BLaER1 (cell line): ENCODE results near the gene AP2M1.

Experiments used
- H3K27ac ChIP-seq: shearing (Covaris generic); formaldehyde crosslinking; 2 replicates; pipeline ENCODE4 v1.8.1; 2022
- H3K27me3 ChIP-seq: shearing (Covaris generic); formaldehyde crosslinking; 2 replicates; pipeline ENCODE4 v1.8.1; 2022
- H3K36me3 ChIP-seq: shearing (Covaris generic); formaldehyde crosslinking; 2 replicates; pipeline ENCODE4 v1.8.1; 2022
- H3K4me1 ChIP-seq: shearing (Covaris generic); formaldehyde crosslinking; 2 replicates; pipeline ENCODE4 v1.8.1; 2022
- H3K4me2 ChIP-seq: shearing (Covaris generic); formaldehyde crosslinking; 2 replicates; pipeline ENCODE4 v1.8.1; 2022
- H3K4me3 ChIP-seq: shearing (Covaris generic); formaldehyde crosslinking; 2 replicates; pipeline ENCODE4 v1.8.1; 2022
- H3K9ac ChIP-seq: shearing (Covaris generic); formaldehyde crosslinking; 2 replicates; pipeline ENCODE4 v1.8.1; 2022
- H3K9me3 ChIP-seq: shearing (Covaris generic); formaldehyde crosslinking; 2 replicates; pipeline ENCODE4 v1.8.1; 2022
- H4K20me1 ChIP-seq: shearing (Covaris generic); formaldehyde crosslinking; 2 replicates; pipeline ENCODE4 v1.8.1; 2022
- Cebpa-rat ChIP-seq: shearing (Covaris generic); IDR thresholded peaks from 2 replicates; pipeline ENCODE4 v1.8.1; 2022

AP2M1 gene

DNA sequence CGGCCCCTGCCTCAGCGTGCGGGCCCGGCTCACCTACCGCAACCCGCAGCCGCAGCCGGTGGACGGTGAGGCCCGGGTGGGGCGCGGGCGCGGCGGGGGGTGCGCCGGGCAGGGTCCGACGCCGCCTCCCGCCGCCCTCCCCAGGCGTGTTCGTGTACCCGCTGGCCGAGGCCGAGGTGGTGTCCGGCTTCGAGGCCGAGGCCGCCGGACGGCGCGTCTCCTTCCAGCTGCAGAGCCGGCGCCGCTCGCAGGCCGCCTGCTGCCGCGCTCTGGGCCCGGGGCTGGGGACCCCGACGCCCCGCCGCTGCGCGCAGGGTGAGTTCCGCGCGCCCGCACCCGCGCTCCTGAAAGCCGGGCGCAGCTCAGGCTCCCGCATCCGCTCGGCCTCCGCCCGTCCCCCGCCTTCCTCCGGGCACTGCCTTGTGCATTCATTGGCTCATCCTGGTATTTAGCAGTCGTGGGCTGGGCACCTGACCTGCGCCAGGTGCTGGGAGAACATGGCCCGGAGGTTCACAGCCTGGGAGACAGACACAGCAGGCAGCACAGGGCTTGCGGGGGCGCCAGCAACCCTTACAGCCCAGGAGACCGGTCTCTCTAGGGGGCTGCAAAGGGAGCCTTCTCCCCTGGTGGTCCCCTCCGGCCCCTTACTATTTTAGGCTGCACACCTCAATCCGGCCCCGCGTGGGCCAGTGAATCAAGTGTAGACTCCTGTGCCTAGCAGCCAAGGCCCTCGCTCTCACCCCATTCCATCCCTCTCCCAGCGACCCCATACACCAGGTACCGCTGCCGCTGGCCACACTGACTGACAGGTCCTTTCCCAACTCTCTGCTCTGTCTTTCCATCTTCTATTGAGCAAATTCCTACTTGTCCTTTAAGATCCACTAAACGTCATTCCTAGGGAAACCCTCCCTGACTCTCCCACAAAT lies 56.2 kb downstream of the AP2M1 start:
- no peak for TF ChIP-seq Cebpa-rat
- Histone ChIP-seq H3K27ac (no peak overlapping the region), H3K4me2 (peak overlapping the region; percentile 100), H3K36me3 (no peaks in the 10 kb centered on the region), H3K9ac (peak overlapping the region; percentile 63; the same call in 1 of the 2 replicates), H3K9me3 (no peaks in the 10 kb centered on the region), H4K20me1 (peaks cover 34% of the 10 kb centered on the region), H3K27me3 (peaks cover 52% of the 10 kb centered on the region), H3K4me1 (peaks cover 66% of the 10 kb centered on the region), H3K4me3 (peak overlapping the region; percentile 80)

DNA sequence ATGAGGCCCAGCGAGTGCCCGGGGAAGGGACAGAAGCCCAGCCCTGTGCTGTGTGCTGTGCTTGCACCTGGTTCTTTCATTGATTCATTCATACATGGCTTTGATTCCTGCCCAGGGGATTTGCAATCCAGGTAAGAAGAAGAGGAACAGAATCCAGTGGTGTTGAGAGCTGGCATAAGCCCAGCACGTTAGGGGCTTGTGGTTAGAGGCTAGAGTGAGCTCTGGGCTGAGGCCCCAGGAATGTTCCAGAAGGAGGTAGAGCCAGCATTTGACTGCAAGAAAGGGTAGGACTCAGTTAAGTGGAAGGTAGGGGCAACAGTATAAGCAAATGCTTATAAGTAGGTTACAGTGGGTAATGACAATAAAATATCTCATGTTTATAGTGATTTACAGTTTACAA lies 57.0 kb downstream of the AP2M1 start:
- no peak for TF ChIP-seq Cebpa-rat
- peaks cover 34% of the 10 kb centered on the region for H4K20me1 ChIP-seq

DNA sequence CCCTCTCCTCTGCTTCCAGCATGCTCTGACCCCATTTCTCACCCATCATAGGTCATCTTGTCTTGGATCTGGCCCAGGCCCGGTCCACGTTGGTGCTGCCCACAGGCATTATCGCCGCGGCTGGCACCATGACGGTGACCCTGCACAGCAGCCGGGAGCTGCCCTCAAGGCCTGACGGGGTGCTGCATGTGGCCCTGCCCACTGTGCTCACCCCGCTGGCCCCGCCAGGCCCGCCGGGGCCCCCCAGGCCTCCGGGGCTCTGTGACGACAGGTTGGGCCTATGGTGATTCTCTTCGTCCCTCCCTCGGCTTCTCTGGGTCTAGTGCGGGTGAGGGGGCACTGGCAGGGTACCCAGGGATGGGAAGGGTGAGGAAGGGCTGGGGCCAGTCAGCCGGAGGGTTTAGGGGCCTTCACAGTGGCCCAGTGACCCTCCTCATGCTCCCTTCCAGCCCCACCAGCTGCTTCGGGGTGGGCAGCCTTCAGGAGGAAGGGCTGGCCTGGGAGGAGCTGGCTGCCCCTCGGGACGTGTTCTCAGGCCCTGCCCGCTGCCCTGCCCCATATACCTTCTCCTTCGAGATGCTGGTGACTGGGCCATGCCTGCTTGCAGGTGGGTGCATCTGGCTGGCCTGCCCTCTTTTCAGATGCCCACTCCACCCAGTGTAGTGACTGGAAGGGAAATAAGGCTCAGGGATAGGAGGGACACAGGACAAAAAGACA lies 58.6 kb downstream of the AP2M1 start:
- Histone ChIP-seq H3K4me1 (peaks cover 90% of the 10 kb centered on the region), H3K4me2 (peak overlapping the region; percentile 97), H3K27me3 (peaks cover 45% of the 10 kb centered on the region), H3K9ac (0 out of 2 replicates have a peak overlapping the region, but pooled peaks have one; percentile 17), H3K4me3 (no peak overlapping the region), H3K36me3 (no peaks in the 10 kb centered on the region), H4K20me1 (peaks cover 28% of the 10 kb centered on the region), H3K9me3 (no peaks in the 10 kb centered on the region), H3K27ac (peak overlapping the region; percentile 90; the same call in 1 of the 2 replicates)
- no peak for TF ChIP-seq Cebpa-rat

More for the DNA sequence above, 57.0 kb downstream of the AP2M1 start:
- peak overlapping the region; percentile 100; the same call in 1 of the 2 replicates for H3K4me2 ChIP-seq
- no peak overlapping the region for H3K4me3 ChIP-seq
- H3K27ac ChIP-seq: no peak overlapping the region
- H3K36me3 ChIP-seq: no peaks in the 10 kb centered on the region
- H3K27me3 ChIP-seq: peaks cover 52% of the 10 kb centered on the region
- H3K9me3 ChIP-seq: no peaks in the 10 kb centered on the region
- peaks cover 74% of the 10 kb centered on the region for H3K4me1 ChIP-seq
- no peak overlapping the region for H3K9ac ChIP-seq
